Measurements from ENCODE around the gene BCL3. TPM values are rescaled to one million over a fixed set of nuclear protein-coding genes. Genes with fewer than 3 reads are reported as not detected.

The BCL3 gene
- total and polyA plus RNA-seq, 2 of the 13 experiments (the other 11 are each of a cell fraction or from before 2014, with no cell fraction given) = 2.3 to 4.0 TPM

- Histone ChIP-seq H3K4me2 (ENCODE audit: low read depth, low read length) (no peak overlapping the region), H3K9me3 (ENCODE audit: low read length) (peaks cover 13% of the 10 kb centered on the region), H2AFZ (ENCODE audit: low read length) (no peak overlapping the region), H3K27ac (ENCODE audit: extremely low read length, insufficient read depth, low read length) (no peak overlapping the region), H3K4me3 (replicated peaks in 1 of 3; ENCODE audit: insufficient read depth in 1 of 3, low read depth in 2 of 3, low read length in 3 of 3) (no peak overlapping the region), H3K36me3 (replicated peaks in 1 of 2; ENCODE audit: control insufficient read depth in 1 of 2, insufficient read depth in 2 of 2, low read length in 2 of 2) (peaks cover 7 to 13% of the 10 kb centered on the region in 2 experiments), H3K27me3 (ENCODE audit: control insufficient read depth in 1 of 2, insufficient read depth in 2 of 2, low read length in 2 of 2) (no peaks in the 10 kb centered on the region; a peak in 1 of 5 replicates), H3K9ac (ENCODE audit: insufficient read depth, low read depth, low read length) (no peak overlapping the region), H3K4me1 (ENCODE audit: insufficient read depth, low read length) (peaks cover 47% of the 10 kb centered on the region), H3K79me2 (ENCODE audit: insufficient read depth, low read length) (peaks cover 22% of the 10 kb centered on the region), H4K20me1 (ENCODE audit: insufficient read depth, low read length) (no peaks in the 10 kb centered on the region; the same call in 1 of the 2 replicates)
- in situ Hi-C loops (cut with HindIII; ENCODE audit: extremely low pct_ligation_motif_present, low pct_unique_long_range_greater_than_20kb) = no loop called here
- ChIA-PET CTCF (ENCODE audit: low intra/inter-chr PET ratio, low total read pairs) (no interaction called here), POLR2A (interaction anchor here (1.2 to 8.0 kb wide), 3 partner anchors 9 to 20 kb away, joined by 3 to 94 read pairs (median 16); no protein-coding TSS in a partner anchor)
- DNase-seq (ENCODE audit: low spot score) = no peak
- no peak for ATAC-seq
- WGBS (ENCODE audit: low lambda C conversion rate) = 67% methylated on average over 2 of the region's 2 CpGs
- BruUV-seq (replicated peaks) = no TSS peak
- TF ChIP-seq ZSCAN5A (CRISPR knock-in tag; IDR thresholded peaks at IDR 0.05; ENCODE audit: borderline replicate concordance) (no peak), AGO2 (optimal IDR thresholded peaks at IDR 0.05; ENCODE audit: low read depth, low read length) (peak; percentile 7)
- no peak for FAIRE-seq
- intact Hi-C loops (cut with micrococcal nuclease; ENCODE audit: unreplicated experiment) = no loop called here
Measured at GRCh38 chr19:44714597-44715169, 33.8 kb upstream of the BCL3 start.

- Histone ChIP-seq H4K20me1 (ENCODE audit: insufficient read depth, low read length) (no peaks in the 10 kb centered on the region; the same call in 1 of the 2 replicates), H3K79me2 (ENCODE audit: insufficient read depth, low read length) (peaks cover 22% of the 10 kb centered on the region), H3K4me1 (ENCODE audit: insufficient read depth, low read length) (peaks cover 75% of the 10 kb centered on the region), H3K27me3 (ENCODE audit: control insufficient read depth in 1 of 2, insufficient read depth in 2 of 2, low read length in 2 of 2) (no peaks in the 10 kb centered on the region; a peak in 1 of 5 replicates), H3K36me3 (replicated peaks in 1 of 2; ENCODE audit: control insufficient read depth in 1 of 2, insufficient read depth in 2 of 2, low read length in 2 of 2) (peaks cover 7 to 13% of the 10 kb centered on the region in 2 experiments), H3K9me3 (ENCODE audit: low read length) (peaks cover 13% of the 10 kb centered on the region), H3K4me2 (ENCODE audit: low read depth, low read length) (peak overlapping the region; percentile 88), H3K4me3 (replicated peaks in 1 of 3; ENCODE audit: insufficient read depth in 1 of 3, low read depth in 2 of 3, low read length in 3 of 3) (peak overlapping the region; percentile 62 to 82 (median 66)), H3K9ac (ENCODE audit: insufficient read depth, low read depth, low read length) (peak overlapping the region; percentile 95; the same call in 1 of the 2 replicates), H2AFZ (ENCODE audit: low read length) (no peak overlapping the region), H3K27ac (ENCODE audit: extremely low read length, insufficient read depth, low read length) (peak overlapping the region; percentile 95)
- FAIRE-seq = no peak
- 84% methylated on average over 6 of the region's 6 CpGs for WGBS (ENCODE audit: low lambda C conversion rate)
- TF ChIP-seq ZNF121 (CRISPR knock-in tag; IDR thresholded peaks at IDR 0.05) = peak; percentile 89
- no peak for TF ChIP-seq ZNF777 (CRISPR knock-in tag; IDR thresholded peaks at IDR 0.05)
- TF ChIP-seq ZFX (CRISPR knock-in tag; IDR thresholded peaks at IDR 0.05; ENCODE audit: low read depth) = peak; percentile 1; the same call in 1 of the 2 replicates
- in situ Hi-C loops (cut with HindIII; ENCODE audit: extremely low pct_ligation_motif_present, low pct_unique_long_range_greater_than_20kb) (no loop called here), intact Hi-C loops (cut with micrococcal nuclease; ENCODE audit: unreplicated experiment) (loop anchor here (2.0 kb wide), 1 partner anchor 23 kb away; no protein-coding TSS in a partner anchor)
- no peak for DNase-seq (ENCODE audit: low spot score)
- no TSS peak for BruUV-seq (replicated peaks)
- ChIA-PET CTCF (ENCODE audit: low intra/inter-chr PET ratio, low total read pairs) (interaction anchor here (1.1 kb wide), 1 partner anchor 28 kb away, joined by 3 read pairs; no protein-coding TSS in a partner anchor), POLR2A (interaction anchor here (0.7 to 8.0 kb wide), 19 partner anchors 8 to 228 kb away, joined by 3 to 94 read pairs (median 4); partner anchors contain the start of genes APOC2, BCAM and NECTIN2)
- no peak for ATAC-seq
Measured at GRCh38 chr19:44717603-44718002, 30.9 kb upstream of the BCL3 start.
